ENCODE results near the gene NDUFS3.

Gene NDUFS3

DNA sequence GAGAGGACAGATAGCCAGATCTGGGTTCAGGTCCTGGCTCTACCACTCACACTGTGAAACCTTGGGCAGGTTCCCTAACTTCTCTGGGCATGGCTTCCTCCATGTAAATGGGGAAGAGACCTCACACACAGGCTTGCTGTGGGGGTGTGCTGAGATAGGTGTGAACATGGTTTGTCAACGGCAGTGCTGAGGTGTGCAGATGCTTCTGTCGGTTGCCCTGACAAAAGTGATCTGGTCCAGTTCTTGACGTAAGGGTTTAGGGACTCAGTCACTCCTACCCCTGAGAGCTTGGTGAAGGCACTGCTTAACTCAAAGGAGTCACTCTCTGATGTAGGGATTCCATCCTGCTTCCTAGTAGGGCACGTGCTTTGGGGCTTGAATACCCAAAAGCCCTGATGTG is 13.4 kb downstream of the NDUFS3 start:
- H3K4me3 ChIP-seq (ENCODE audit: low read depth, low read length): no peak overlapping the region
- TF ChIP-seq, protein P1, sequence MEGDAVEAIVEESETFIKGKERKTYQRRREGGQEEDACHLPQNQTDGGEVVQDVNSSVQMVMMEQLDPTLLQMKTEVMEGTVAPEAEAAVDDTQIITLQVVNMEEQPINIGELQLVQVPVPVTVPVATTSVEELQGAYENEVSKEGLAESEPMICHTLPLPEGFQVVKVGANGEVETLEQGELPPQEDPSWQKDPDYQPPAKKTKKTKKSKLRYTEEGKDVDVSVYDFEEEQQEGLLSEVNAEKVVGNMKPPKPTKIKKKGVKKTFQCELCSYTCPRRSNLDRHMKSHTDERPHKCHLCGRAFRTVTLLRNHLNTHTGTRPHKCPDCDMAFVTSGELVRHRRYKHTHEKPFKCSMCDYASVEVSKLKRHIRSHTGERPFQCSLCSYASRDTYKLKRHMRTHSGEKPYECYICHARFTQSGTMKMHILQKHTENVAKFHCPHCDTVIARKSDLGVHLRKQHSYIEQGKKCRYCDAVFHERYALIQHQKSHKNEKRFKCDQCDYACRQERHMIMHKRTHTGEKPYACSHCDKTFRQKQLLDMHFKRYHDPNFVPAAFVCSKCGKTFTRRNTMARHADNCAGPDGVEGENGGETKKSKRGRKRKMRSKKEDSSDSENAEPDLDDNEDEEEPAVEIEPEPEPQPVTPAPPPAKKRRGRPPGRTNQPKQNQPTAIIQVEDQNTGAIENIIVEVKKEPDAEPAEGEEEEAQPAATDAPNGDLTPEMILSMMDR (IDR thresholded peaks at IDR 0.05; ENCODE audit: low read depth, low read length, missing control alignments): no peak

DNA sequence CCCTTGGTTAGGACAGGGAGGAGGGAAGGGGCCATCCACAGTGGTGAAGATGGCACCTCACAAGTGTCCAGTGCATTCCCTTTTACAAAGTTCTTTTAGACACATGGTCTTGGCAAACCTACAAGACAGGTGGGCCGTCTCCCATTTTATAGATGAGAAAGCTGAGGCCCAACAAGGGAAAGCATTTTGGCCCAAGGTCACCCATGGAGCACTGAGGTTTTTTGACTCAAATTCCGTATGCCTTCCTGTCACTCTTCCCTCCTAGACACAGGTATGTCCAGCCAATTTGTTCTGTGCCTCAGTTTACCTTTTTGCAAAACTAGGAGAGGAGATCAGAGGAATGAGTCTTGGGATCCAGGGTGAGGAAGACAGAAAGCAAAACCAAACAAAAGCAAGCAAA is 14.1 kb downstream of the NDUFS3 start:
- TF ChIP-seq, protein P1 (IDR thresholded peaks at IDR 0.05; ENCODE audit: low read depth, low read length, missing control alignments): no peak
- no peak overlapping the region for H3K4me3 ChIP-seq (ENCODE audit: low read depth, low read length)
- no peak for DNase-seq (ENCODE audit: low read depth)

More for the DNA sequence above, 13.4 kb downstream of the NDUFS3 start:
- no peak for DNase-seq (ENCODE audit: low read depth)

DNA sequence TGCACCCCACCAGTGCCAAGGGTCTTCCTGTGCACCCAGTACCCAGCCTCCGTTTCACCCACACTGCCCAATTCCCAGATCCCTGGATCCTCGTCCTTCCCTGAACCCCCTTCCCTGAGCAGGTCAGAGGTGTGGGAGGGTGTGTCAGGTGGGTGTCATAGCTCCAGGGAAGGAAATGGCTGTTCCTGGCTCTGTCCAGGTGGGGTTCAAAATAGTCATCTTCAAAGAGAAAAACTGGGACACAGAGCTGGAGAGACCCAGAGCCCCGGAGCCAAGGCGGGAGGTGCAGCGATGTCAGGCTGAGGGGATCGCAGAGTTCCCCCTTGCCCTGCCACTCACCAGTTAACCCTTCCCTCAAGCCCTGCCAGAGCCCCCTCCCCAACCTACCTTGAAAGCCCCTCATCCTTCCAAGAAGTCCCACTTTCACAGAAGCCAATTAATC is 14.6 kb downstream of the NDUFS3 start:
- no peak overlapping the region for H3K4me3 ChIP-seq (ENCODE audit: low read depth, low read length)
- TF ChIP-seq, protein P1 (IDR thresholded peaks at IDR 0.05; ENCODE audit: low read depth, low read length, missing control alignments): no peak
- DNase-seq (ENCODE audit: low read depth): no peak

DNA sequence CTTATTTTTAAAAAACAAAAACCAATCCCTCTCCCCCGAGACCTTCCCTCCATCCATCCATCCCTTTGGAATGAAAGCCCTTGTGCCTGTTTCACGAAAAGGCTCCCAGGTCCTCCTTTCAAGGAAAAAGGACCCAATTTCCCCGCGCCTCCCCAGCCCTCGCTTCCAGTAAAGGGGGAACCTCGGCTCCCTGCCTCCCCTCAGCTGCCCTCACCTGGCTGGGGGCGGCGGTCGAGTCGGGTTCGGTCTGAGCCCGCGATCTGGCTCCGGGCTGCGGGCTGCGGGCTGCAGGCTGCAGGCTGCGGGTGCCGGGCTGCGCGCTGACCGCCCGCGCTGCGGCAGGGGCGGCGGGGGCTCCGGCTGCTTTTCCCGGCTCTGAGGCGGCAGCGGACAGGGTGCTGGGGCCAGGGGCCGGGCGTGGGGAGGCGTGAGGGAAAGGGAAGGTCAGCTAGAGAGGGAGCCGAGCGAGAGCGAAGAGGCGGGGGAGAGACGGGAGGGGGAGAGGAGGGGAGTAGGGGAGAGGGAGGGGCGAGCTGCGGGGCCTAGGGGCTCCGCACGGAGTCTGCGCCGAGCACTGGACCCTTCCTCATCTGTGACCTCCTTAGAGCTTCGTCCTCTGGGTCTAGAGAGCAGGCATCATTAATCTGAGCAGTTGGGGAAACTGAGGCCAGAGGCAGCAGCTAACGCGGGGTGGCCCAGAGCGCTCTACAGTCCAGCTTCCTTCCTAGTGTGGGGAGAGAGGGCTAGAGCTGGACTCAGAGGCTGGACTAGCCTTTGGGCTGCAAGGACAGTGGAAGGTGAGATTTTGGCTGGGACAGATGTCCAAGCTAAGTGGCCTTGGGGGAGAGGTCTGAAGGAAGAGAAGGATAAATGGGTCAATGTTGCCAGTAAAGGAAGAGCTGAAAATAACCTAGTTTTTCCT is 15.3 kb downstream of the NDUFS3 start, which contains the start of gene C1QTNF4:
Gene C1QTNF4, minus strand, starts transcription at position 478 of the 922 bp plus-strand sequence. CDS start 3,601 bp downstream, outside the sequence.
- no peak for DNase-seq (ENCODE audit: low read depth)
- no peak within 1 kb of the TSS for H3K4me3 ChIP-seq (ENCODE audit: low read depth, low read length)
- TF ChIP-seq, protein P1 (IDR thresholded peaks at IDR 0.05; ENCODE audit: low read depth, low read length, missing control alignments): no peak

DNA sequence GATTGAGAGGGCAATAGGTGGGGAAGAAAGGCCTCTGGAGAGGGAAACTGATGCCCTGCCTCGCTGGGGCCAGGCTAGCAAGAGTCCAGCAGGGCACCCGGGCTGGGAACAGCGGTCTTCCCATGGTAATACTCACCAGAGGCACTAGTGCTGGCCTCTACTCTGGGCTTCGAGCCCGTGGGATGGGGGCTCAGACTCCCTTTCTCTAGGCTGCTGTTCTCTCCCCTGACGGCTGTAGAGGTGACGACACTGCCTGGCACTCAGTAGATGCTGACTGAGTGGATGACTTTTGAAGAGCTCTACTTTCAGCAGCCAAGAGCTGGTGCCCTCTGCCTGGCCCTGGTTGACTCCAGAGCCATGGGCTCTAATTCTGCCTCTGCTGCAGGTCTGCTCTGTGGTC is 16.2 kb downstream of the NDUFS3 start:
- TF ChIP-seq, protein P1 (IDR thresholded peaks at IDR 0.05; ENCODE audit: low read depth, low read length, missing control alignments): no peak
- DNase-seq (ENCODE audit: low read depth): no peak
- H3K4me3 ChIP-seq (ENCODE audit: low read depth, low read length): no peak overlapping the region

DNA sequence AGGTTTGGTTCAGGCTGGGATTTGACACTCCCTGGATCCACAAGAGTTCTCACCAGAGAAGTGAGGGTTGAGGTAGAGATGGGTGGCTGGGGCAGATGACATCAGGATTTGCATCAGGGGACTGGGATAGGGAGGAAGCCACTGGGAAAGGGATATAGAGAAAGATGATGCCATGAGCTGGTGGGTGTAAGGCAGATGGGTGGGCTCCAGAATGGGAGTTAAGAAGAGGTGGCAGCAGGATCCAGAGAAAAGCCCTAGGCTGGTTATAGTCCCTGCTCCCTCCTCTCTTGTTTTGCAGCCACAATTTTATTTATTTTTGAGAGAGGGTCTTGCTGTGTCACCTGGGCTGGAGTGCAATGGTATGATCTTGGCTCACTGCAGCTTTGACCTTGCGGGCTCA is 17.1 kb downstream of the NDUFS3 start:
- TF ChIP-seq, protein P1 (IDR thresholded peaks at IDR 0.05; ENCODE audit: low read depth, low read length, missing control alignments): no peak
- DNase-seq (ENCODE audit: low read depth): no peak
- H3K4me3 ChIP-seq (ENCODE audit: low read depth, low read length): no peak overlapping the region
